Measurements from ENCODE around the gene RICTOR. TPM values are rescaled to one million over a fixed set of nuclear protein-coding genes. Genes with fewer than 3 reads are reported as not detected.

RICTOR gene
- total and polyA plus RNA-seq, 2 donors (not counting 1 experiment from before 2014, with no cell fraction given) = 17.1 to 26.3 TPM

DNA sequence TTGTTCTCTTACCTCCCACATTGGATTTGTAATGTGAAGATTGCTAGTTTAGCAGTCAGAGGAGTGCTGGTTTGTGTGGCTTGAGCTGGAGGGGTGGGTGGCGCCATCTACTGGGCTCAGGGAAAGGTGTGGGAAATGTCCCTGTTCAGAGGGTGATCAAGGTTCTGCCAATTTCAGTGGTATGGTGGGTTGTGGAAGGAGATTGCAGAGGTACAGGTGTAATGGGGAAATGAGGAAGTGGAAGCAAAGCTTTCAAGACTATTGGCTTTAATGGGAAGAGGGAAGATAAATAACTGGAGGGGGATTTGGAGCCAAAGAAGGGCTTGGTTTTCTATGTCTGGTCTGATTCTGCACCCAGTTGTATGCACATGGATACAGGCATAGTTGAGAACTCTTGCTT is 152.0 kb downstream of the RICTOR start:
- TF ChIP-seq, protein P1, sequence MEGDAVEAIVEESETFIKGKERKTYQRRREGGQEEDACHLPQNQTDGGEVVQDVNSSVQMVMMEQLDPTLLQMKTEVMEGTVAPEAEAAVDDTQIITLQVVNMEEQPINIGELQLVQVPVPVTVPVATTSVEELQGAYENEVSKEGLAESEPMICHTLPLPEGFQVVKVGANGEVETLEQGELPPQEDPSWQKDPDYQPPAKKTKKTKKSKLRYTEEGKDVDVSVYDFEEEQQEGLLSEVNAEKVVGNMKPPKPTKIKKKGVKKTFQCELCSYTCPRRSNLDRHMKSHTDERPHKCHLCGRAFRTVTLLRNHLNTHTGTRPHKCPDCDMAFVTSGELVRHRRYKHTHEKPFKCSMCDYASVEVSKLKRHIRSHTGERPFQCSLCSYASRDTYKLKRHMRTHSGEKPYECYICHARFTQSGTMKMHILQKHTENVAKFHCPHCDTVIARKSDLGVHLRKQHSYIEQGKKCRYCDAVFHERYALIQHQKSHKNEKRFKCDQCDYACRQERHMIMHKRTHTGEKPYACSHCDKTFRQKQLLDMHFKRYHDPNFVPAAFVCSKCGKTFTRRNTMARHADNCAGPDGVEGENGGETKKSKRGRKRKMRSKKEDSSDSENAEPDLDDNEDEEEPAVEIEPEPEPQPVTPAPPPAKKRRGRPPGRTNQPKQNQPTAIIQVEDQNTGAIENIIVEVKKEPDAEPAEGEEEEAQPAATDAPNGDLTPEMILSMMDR (conservative IDR thresholded peaks at IDR 0.05 in 1 of 2, IDR thresholded peaks at IDR 0.05 in 1 of 2; ENCODE audit: low read depth in 1 of 2, low read length in 2 of 2) = peak; percentile 80 to 94
- no peak for TF ChIP-seq EZH2 (IDR thresholded peaks at IDR 0.05; ENCODE audit: low read length, missing control alignments)
- Histone ChIP-seq H3K4me3 (replicated peaks in 1 of 4; ENCODE audit: control extremely low read depth in 1 of 4, insufficient read depth in 1 of 4, low read depth in 3 of 4, low read length in 4 of 4) (no peak overlapping the region), H3K9me3 (ENCODE audit: control insufficient read depth, insufficient read depth, low read depth, low read length) (no peaks in the 10 kb centered on the region), H3K79me2 (ENCODE audit: control insufficient read depth, insufficient read depth, low read length) (no peaks in the 10 kb centered on the region), H3K9ac (ENCODE audit: insufficient read depth, low read length) (no peak overlapping the region), H4K20me1 (ENCODE audit: control insufficient read depth, extremely low read depth, insufficient read depth, low read length) (peaks cover 4% of the 10 kb centered on the region), H3K4me1 (ENCODE audit: control insufficient read depth, extremely low read depth, insufficient read depth, low read length) (peaks cover 6% of the 10 kb centered on the region), H3K4me2 (ENCODE audit: extremely low read depth, insufficient read depth, low read length) (no peak overlapping the region), H2AFZ (ENCODE audit: low read length) (no peak overlapping the region), H3K27ac (ENCODE audit: insufficient read depth, low read length) (no peak overlapping the region), H3K27me3 (ENCODE audit: control insufficient read depth, insufficient read depth, low read length) (no peaks in the 10 kb centered on the region), H3K36me3 (ENCODE audit: control insufficient read depth, insufficient read depth, low read length) (peaks cover 15% of the 10 kb centered on the region)
- peak; percentile 40 to 61 for DNase-seq (ENCODE audit: low read depth in 2 of 2)

DNA sequence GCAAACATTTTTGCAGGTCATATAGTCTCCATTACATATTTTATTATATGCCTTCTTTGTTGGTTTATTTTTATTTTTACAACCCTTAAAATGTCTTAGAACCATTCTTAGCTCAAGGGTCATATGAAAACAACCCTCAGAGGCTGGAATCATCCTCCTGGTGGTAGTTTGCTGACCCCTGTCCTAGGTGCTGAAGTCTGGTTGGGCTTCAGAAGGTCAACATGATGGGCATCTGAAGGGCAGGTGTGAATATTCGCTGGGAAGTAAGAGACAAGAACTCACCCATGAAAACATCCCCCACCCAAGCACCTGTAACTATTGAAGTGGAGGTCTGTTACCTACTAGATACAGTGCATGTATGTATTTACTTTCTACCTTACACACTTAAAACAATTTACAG is 153.0 kb downstream of the RICTOR start:
- no peak overlapping the region for H3K27ac ChIP-seq (ENCODE audit: insufficient read depth, low read length)
- no peak overlapping the region for H3K4me2 ChIP-seq (ENCODE audit: extremely low read depth, insufficient read depth, low read length)
- H3K36me3 ChIP-seq (ENCODE audit: control insufficient read depth, insufficient read depth, low read length) = peaks cover 10% of the 10 kb centered on the region
- TF ChIP-seq, protein P1 (conservative IDR thresholded peaks at IDR 0.05 in 1 of 2, IDR thresholded peaks at IDR 0.05 in 1 of 2; ENCODE audit: low read depth in 1 of 2, low read length in 2 of 2) = no peak
- no peak for TF ChIP-seq EZH2 (IDR thresholded peaks at IDR 0.05; ENCODE audit: low read length, missing control alignments)
- peaks cover 6% of the 10 kb centered on the region for H3K4me1 ChIP-seq (ENCODE audit: control insufficient read depth, extremely low read depth, insufficient read depth, low read length)
- H3K9ac ChIP-seq (ENCODE audit: insufficient read depth, low read length) = no peak overlapping the region
- H4K20me1 ChIP-seq (ENCODE audit: control insufficient read depth, extremely low read depth, insufficient read depth, low read length) = peaks cover 4% of the 10 kb centered on the region
- H2AFZ ChIP-seq (ENCODE audit: low read length) = no peak overlapping the region
- H3K79me2 ChIP-seq (ENCODE audit: control insufficient read depth, insufficient read depth, low read length) = no peaks in the 10 kb centered on the region
- no peaks in the 10 kb centered on the region for H3K9me3 ChIP-seq (ENCODE audit: control insufficient read depth, insufficient read depth, low read depth, low read length)
- H3K27me3 ChIP-seq (ENCODE audit: control insufficient read depth, insufficient read depth, low read length) = no peaks in the 10 kb centered on the region
- no peak for DNase-seq (ENCODE audit: low read depth in 2 of 2)
- no peak overlapping the region for H3K4me3 ChIP-seq (replicated peaks in 1 of 4; ENCODE audit: control extremely low read depth in 1 of 4, insufficient read depth in 1 of 4, low read depth in 3 of 4, low read length in 4 of 4)

DNA sequence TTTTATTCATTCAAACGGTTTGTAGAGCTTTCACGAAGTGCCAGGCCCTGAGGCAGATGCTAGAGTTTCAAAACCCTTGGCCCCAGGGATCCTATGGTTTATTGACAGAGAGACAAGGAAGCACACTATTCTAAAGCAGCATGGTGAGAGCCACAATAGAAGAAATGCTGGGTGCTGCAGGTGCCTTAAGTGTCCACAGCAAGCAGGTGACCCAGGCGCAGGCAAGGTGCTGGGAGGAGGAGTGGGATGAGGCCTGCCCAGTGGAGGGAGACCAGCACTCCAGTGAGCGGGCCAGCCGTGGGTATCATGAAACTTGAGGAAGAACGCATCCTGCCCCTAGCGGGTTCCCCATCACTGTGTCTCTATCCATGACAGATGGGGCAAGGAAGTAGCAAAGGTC is 157.4 kb downstream of the RICTOR start:
- H3K36me3 ChIP-seq (ENCODE audit: control insufficient read depth, insufficient read depth, low read length) = peaks cover 7% of the 10 kb centered on the region
- no peak overlapping the region for H3K27ac ChIP-seq (ENCODE audit: insufficient read depth, low read length)
- DNase-seq (ENCODE audit: low read depth in 2 of 2) = no peak
- H3K9ac ChIP-seq (ENCODE audit: insufficient read depth, low read length) = no peak overlapping the region
- H3K4me3 ChIP-seq (replicated peaks in 1 of 4; ENCODE audit: control extremely low read depth in 1 of 4, insufficient read depth in 1 of 4, low read depth in 3 of 4, low read length in 4 of 4) = no peak overlapping the region
- no peaks in the 10 kb centered on the region for H4K20me1 ChIP-seq (ENCODE audit: control insufficient read depth, extremely low read depth, insufficient read depth, low read length)
- no peak for TF ChIP-seq EZH2 (IDR thresholded peaks at IDR 0.05; ENCODE audit: low read length, missing control alignments)
- TF ChIP-seq, protein P1 (conservative IDR thresholded peaks at IDR 0.05 in 1 of 2, IDR thresholded peaks at IDR 0.05 in 1 of 2; ENCODE audit: low read depth in 1 of 2, low read length in 2 of 2) = no peak
- H2AFZ ChIP-seq (ENCODE audit: low read length) = no peak overlapping the region
- no peaks in the 10 kb centered on the region for H3K79me2 ChIP-seq (ENCODE audit: control insufficient read depth, insufficient read depth, low read length)
- H3K9me3 ChIP-seq (ENCODE audit: control insufficient read depth, insufficient read depth, low read depth, low read length) = no peaks in the 10 kb centered on the region
- no peaks in the 10 kb centered on the region for H3K4me1 ChIP-seq (ENCODE audit: control insufficient read depth, extremely low read depth, insufficient read depth, low read length)
- H3K27me3 ChIP-seq (ENCODE audit: control insufficient read depth, insufficient read depth, low read length) = no peaks in the 10 kb centered on the region
- H3K4me2 ChIP-seq (ENCODE audit: extremely low read depth, insufficient read depth, low read length) = no peak overlapping the region
